ENCODE measurements around the gene ZNF646. TPM values are rescaled to one million over a fixed set of nuclear protein-coding genes. Genes with fewer than 3 reads are reported as not detected.
A peak's percentile ranks its signal among the peaks of the same experiment; 100 is the strongest.

The ZNF646 gene
- total and polyA plus RNA-seq, 2 of the 13 experiments (the other 11 are each of a cell fraction or from before 2014, with no cell fraction given) = 3.4 to 10.9 TPM

- TF ChIP-seq ZNF768 (CRISPR knock-in tag; IDR thresholded peaks at IDR 0.05) = 0 out of 2 replicates have a peak, but pooled peaks have one; percentile 24
- TF ChIP-seq, protein P1, sequence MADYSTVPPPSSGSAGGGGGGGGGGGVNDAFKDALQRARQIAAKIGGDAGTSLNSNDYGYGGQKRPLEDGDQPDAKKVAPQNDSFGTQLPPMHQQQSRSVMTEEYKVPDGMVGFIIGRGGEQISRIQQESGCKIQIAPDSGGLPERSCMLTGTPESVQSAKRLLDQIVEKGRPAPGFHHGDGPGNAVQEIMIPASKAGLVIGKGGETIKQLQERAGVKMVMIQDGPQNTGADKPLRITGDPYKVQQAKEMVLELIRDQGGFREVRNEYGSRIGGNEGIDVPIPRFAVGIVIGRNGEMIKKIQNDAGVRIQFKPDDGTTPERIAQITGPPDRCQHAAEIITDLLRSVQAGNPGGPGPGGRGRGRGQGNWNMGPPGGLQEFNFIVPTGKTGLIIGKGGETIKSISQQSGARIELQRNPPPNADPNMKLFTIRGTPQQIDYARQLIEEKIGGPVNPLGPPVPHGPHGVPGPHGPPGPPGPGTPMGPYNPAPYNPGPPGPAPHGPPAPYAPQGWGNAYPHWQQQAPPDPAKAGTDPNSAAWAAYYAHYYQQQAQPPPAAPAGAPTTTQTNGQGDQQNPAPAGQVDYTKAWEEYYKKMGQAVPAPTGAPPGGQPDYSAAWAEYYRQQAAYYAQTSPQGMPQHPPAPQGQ (CRISPR knock-in tag; IDR thresholded peaks at IDR 0.05; ENCODE audit: borderline replicate concordance) = no peak
- no peak for TF ChIP-seq SAFB2 (CRISPR knock-in tag; IDR thresholded peaks at IDR 0.05; ENCODE audit: borderline replicate concordance, low read depth)
- TF ChIP-seq RBFOX2 (IDR thresholded peaks at IDR 0.05; ENCODE audit: low read depth, low read length) = peak; percentile 49; the same call in 1 of the 2 replicates
- no peak for TF ChIP-seq GPBP1L1 (CRISPR knock-in tag; IDR thresholded peaks at IDR 0.05)
- no peak for TF ChIP-seq POGK (CRISPR knock-in tag; conservative IDR thresholded peaks at IDR 0.05)
- TF ChIP-seq, protein P2, sequence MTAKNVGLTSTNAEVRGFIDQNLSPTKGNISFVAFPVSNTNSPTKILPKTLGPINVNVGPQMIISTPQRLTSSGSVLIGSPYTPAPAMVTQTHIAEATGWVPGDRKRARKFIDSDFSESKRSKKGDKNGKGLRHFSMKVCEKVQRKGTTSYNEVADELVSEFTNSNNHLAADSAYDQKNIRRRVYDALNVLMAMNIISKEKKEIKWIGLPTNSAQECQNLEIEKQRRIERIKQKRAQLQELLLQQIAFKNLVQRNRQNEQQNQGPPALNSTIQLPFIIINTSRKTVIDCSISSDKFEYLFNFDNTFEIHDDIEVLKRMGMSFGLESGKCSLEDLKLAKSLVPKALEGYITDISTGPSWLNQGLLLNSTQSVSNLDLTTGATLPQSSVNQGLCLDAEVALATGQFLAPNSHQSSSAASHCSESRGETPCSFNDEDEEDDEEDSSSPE (CRISPR knock-in tag; IDR thresholded peaks at IDR 0.05) = no peak
- TF ChIP-seq, protein P3, sequence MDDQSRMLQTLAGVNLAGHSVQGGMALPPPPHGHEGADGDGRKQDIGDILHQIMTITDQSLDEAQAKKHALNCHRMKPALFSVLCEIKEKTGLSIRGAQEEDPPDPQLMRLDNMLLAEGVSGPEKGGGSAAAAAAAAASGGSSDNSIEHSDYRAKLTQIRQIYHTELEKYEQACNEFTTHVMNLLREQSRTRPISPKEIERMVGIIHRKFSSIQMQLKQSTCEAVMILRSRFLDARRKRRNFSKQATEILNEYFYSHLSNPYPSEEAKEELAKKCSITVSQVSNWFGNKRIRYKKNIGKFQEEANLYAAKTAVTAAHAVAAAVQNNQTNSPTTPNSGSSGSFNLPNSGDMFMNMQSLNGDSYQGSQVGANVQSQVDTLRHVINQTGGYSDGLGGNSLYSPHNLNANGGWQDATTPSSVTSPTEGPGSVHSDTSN (CRISPR knock-in tag; IDR thresholded peaks at IDR 0.05; ENCODE audit: borderline replicate concordance) = no peak
- 0 out of 2 replicates have a peak, but pooled peaks have one; percentile 7 for TF ChIP-seq SSRP1 (CRISPR knock-in tag; IDR thresholded peaks at IDR 0.05)
- peak; percentile 41; the same call in 1 of the 2 replicates for TF ChIP-seq ZC3H13 (CRISPR knock-in tag; IDR thresholded peaks at IDR 0.05)
- no peak for TF ChIP-seq MBD4 (IDR thresholded peaks at IDR 0.05; ENCODE audit: borderline replicate concordance, low read length)
These were observed 3.6 kb downstream of the ZNF646 start (continued) for GRCh38 chr16:31077592-31078396.
